Fibroblast of mammary gland (primary cell): ENCODE data around the gene SMYD4.

Experiments used
- DNase-seq: peaks from one replicate; pipeline ENCODE4 v3.0.0-alpha.2; 2010; ENCODE audit warnings: low read depth
- H3K4me3 ChIP-seq: 2 replicates; pipeline ENCODE4 v1.5.1; 2011; ENCODE audit warnings: low read depth, mild to moderate bottlenecking, low read length, moderate library complexity; ENCODE audit not compliant: control insufficient read depth
- TF ChIP-seq, protein P1 (sequence below): conservative IDR thresholded peaks from 2 replicates; pipeline ENCODE4 v1.5.1; 2011; ENCODE audit warnings: low read depth, low read length, inconsistent platforms; ENCODE audit not compliant: control insufficient read depth, insufficient read depth

Gene SMYD4

GRCh38 chr17:1871756-1872155, 42.1 kb upstream of the SMYD4 start:
- TF ChIP-seq, protein P1, sequence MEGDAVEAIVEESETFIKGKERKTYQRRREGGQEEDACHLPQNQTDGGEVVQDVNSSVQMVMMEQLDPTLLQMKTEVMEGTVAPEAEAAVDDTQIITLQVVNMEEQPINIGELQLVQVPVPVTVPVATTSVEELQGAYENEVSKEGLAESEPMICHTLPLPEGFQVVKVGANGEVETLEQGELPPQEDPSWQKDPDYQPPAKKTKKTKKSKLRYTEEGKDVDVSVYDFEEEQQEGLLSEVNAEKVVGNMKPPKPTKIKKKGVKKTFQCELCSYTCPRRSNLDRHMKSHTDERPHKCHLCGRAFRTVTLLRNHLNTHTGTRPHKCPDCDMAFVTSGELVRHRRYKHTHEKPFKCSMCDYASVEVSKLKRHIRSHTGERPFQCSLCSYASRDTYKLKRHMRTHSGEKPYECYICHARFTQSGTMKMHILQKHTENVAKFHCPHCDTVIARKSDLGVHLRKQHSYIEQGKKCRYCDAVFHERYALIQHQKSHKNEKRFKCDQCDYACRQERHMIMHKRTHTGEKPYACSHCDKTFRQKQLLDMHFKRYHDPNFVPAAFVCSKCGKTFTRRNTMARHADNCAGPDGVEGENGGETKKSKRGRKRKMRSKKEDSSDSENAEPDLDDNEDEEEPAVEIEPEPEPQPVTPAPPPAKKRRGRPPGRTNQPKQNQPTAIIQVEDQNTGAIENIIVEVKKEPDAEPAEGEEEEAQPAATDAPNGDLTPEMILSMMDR: no peak
- no peak overlapping the region for H3K4me3 ChIP-seq
- DNase-seq: no peak

- DNase-seq: no peak
- TF ChIP-seq, protein P1: no peak
- no peak overlapping the region for H3K4me3 ChIP-seq
Observed at GRCh38 chr17:1870592-1870991, 40.9 kb upstream of the SMYD4 start.

DNA sequence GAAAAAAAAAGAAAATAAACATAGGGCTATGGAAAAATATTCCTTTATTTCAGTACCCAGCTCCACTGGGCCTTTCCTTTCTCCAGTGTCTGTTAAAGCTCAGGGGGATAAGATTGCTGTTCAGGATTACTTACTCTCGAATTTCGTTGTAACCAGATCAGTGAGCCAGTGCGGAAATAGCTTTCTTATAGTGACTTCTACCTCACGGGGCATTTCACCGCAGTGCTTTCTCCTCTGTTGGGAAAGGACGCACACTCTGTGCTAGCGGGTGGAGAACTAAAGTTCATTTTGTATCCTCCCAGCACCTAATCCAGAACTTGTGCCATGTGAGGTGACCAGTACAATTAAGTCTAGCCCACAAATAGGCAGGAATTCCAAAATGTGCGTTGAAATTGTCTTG, 38.4 kb upstream of the SMYD4 start:
- TF ChIP-seq, protein P1: no peak
- no peak for DNase-seq
- no peak overlapping the region for H3K4me3 ChIP-seq

DNA sequence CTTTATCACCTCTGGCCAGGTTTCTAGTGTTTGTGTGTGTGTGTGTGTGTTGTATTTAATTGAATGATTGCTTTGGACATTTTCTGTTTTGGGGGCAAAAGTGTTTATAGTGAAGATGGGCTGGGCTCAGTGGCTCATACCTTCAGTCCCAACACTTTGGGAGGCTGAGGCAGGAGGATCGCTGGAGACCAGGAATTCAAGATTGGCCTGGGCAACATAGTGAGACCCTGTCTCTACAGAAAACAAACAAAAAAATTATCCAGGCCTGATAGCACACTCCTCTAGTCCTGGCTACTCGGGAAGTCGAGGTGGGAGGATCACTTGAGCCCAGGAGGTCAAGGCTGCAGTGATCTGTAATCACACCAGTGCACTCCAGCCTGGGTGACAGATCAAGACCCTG, 37.6 kb upstream of the SMYD4 start:
- DNase-seq: no peak
- no peak overlapping the region for H3K4me3 ChIP-seq
- TF ChIP-seq, protein P1: no peak

GRCh38 chr17:1865252-1866037, 35.7 kb upstream of the SMYD4 start:
- TF ChIP-seq, protein P1: peak; percentile 73
- no peak overlapping the region for H3K4me3 ChIP-seq
- peak; percentile 41 for DNase-seq

DNA sequence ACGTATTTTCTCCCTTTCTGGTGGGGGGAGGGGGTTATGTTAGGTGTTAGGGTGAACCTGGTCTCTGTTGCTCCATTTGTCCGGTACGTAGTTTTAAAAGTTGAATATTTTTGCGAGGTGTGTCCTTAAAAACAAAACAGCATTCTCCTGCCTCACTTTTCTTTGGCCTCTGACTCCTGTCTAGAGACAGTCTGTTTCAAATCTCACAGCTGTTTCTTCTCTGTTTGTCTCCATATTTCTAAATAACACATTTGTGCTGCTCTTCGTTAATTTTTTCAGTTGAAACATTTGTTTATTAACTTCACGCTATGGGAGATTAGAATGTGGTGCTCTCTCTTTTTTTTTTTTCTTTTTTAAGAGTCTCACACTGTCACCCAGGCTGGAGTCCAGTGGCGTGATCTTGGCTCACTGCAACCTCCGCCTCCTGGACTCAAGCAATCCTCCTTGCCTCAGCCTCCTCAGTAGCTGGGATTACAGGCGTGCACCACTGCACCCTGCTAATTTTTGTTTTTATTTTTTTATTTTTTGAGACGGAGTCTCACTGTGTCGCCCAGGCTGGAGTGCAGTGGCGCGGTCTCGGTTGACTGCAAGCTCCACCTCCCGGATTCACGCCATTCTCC, 31.8 kb upstream of the SMYD4 start:
- no peak for DNase-seq
- TF ChIP-seq, protein P1: no peak
- H3K4me3 ChIP-seq: no peak overlapping the region
